Heart right ventricle (tissue), 16 donors: ENCODE data around the gene HELZ. TPM values are rescaled to one million over a fixed set of nuclear protein-coding genes. Genes with fewer than 3 reads are reported as not detected.

Experiments used
- ATAC-seq, 8 donors: fragments of 200-7000 bp; cut with Tn5 transposase; one replicate each; pipeline ENCODE4 v1.9.1; 2020; ENCODE audit warnings: mild to moderate bottlenecking in 8 of 8, moderate library complexity in 8 of 8, moderate number of reproducible peaks in 1 of 8
- DNase-seq, 2 donors: peaks; one replicate each; pipeline ENCODE4 v3.0.0-alpha.2; 2020
- H3K27ac ChIP-seq, 10 donors: fragments of 200-600 bp; sonication (generic) in 2 of 10; one replicate each; pipeline versions ENCODE4 v1.5.0 to v1.8.0; 2020 to 2022; ENCODE audit warnings: mild to moderate bottlenecking in 3 of 10
- H3K27me3 ChIP-seq, 7 donors: fragments of 200-600 bp; one replicate each; pipeline ENCODE4 v1.8.0; 2021 to 2022; ENCODE audit warnings: mild to moderate bottlenecking in 2 of 7
- H3K36me3 ChIP-seq, 9 donors: fragments of 200-600 bp; sonication (generic) in 1 of 9; one replicate each; pipeline versions ENCODE4 v1.5.0 to v1.8.0; 2020 to 2022; ENCODE audit warnings: mild to moderate bottlenecking in 2 of 9
- H3K4me1 ChIP-seq, 9 donors: fragments of 200-600 bp; sonication (generic) in 1 of 9; one replicate each; pipeline versions ENCODE4 v1.5.0 to v1.8.0; 2020 to 2022; ENCODE audit warnings: mild to moderate bottlenecking in 4 of 9
- H3K4me3 ChIP-seq, 10 donors: fragments of 200-600 bp; sonication (generic) in 2 of 10; one replicate each; pipeline versions ENCODE4 v1.5.0 to v1.8.0; 2020 to 2022; ENCODE audit warnings: mild to moderate bottlenecking in 7 of 10, moderate library complexity in 2 of 10
- H3K9me3 ChIP-seq, 11 donors: fragments of 200-600 bp in 10 of 11; sonication (generic) in 2 of 11; one replicate each; pipeline versions ENCODE4 v1.5.0 to v1.8.0; 2013 to 2022; ENCODE audit warnings: mild to moderate bottlenecking in 2 of 11, control low read depth in 1 of 11, moderate library complexity in 1 of 11
- WGBS, 2 donors: extraction: QIAGEN DNeasy Blood & Tissue Kit; methylation state at CpG; one replicate each; pipeline ENCODE4 v1.1.7; 2013; ENCODE audit warnings: inconsistent platforms in 1 of 2; 5-methylcytosine and 5-hydroxymethylcytosine counted together
- intact Hi-C, 10 donors: fragments of 100-400 bp; cut with DNase I; formaldehyde crosslinking; loops; one replicate each; pipeline versions ENCODE4 v1.11.1 to v1.14.2; 2022
- polyA plus RNA-seq, 2 donors: library from polyadenylated mRNA; stranded (reverse); fragments of 200-250 nt; gene quantifications; one replicate each; pipeline ENCODE4 v1.2.3, GENCODE V29; 2013
- total RNA-seq, 10 donors: library from RNA; stranded (reverse); fragmentation: NEBNext Ultra II Directional in 3 of 10; extraction: Animal tissue kit (Norgen Biotek cat#: 25700) in 3 of 10; gene quantifications; one replicate each; pipeline versions ENCODE4 v1.2.1 to v1.2.4, GENCODE V29; 2021 to 2023
- TF ChIP-seq, protein P1 (sequence below), 9 donors: fragments of 200-600 bp; sonication (generic) in 2 of 9; IDR thresholded peaks; one replicate each; pipeline versions ENCODE4 v1.5.0 to v1.8.0; 2021 to 2022; ENCODE audit warnings: antibody characterized with exemption in 9 of 9, mild to moderate bottlenecking in 5 of 9, moderate library complexity in 1 of 9
- donor health status: Arrhythmogenic right ventricular cardiomyopathy.
- donor health status: ischemic (EF 13 %, LVEDD 7.1; RV severe dilation, severe dysfunction).
- donor health status: healthy with polysubstance abuse.
- donor health status: DM: no; HTN: yes; CAD: no.
- donor health status: DM: no; HTN: no; CAD: no.
- donor health status: ischemic (EF 25% LVEDD 6.9; RV normal size, moderate dysfunction).
- donor health status: ischemic (EF 25% LVEDD 5.7; RV mildly dilated, moderate dysfunction).
- donor health status: healthy.
- donor health status: DM: yes; HTN: yes; CAD: no.
- donor health status: Ischemic cardiomyopathy.
- donor health status: ischemic (EF 35%, LVEDD 5.7; RV mildly dilated, moderate dysfunction).
- donor health status: nonischemic (EF 11% LVEDD 7.7; RV severe dilation, severe dysfunction).
- donor health status: DM: yes; HTN: yes; CAD: no.
- donor health status: PGD.
- donor health status: ischemic (EF 29% LVEDD 5.4; RV normal size, mild dysfunction).
- donor health status: nonischemic (EF 23%, LVEDD 6.1; RV moderate dilation, normal function).

The HELZ gene
- total and polyA plus RNA-seq, 12 donors: 2.4 to 50.3 (median 40.6) TPM

DNA sequence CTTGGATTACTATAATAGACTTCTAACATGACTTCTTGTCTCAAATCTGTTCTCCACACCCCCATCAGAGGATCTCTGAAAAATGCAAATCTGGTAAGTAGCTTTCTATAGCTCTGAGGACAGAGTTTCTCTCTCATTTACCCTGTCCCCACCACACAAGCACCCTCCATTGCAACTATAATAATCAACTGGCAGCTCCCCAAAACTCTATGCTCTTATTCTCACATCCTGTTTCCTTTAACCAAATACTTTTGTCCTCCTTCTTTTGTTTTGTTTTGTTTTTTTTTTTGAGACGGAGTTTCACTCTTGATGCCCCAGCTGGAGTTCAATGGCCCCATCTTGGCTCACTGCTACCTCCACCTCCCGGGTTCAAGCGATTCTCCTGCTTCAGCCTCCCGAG lies 73.4 kb downstream of the HELZ start:
- intact Hi-C loops: no loop called here
- Histone ChIP-seq H3K27ac (no peak overlapping the region), H3K36me3 (peaks cover 0 to 89% (median 9%) of the 10 kb centered on the region in 9 donors), H3K9me3 (no peaks in the 10 kb centered on the region), H3K4me1 (peaks cover 0 to 10% (median 0%) of the 10 kb centered on the region in 9 donors), H3K4me3 (no peak overlapping the region), H3K27me3 (no peaks in the 10 kb centered on the region)
- DNase-seq (no peak), ATAC-seq (no peak)
- 76 to 80% methylated on average over 4 of the region's 4 CpGs for WGBS, 2 donors
- TF ChIP-seq, protein P1, sequence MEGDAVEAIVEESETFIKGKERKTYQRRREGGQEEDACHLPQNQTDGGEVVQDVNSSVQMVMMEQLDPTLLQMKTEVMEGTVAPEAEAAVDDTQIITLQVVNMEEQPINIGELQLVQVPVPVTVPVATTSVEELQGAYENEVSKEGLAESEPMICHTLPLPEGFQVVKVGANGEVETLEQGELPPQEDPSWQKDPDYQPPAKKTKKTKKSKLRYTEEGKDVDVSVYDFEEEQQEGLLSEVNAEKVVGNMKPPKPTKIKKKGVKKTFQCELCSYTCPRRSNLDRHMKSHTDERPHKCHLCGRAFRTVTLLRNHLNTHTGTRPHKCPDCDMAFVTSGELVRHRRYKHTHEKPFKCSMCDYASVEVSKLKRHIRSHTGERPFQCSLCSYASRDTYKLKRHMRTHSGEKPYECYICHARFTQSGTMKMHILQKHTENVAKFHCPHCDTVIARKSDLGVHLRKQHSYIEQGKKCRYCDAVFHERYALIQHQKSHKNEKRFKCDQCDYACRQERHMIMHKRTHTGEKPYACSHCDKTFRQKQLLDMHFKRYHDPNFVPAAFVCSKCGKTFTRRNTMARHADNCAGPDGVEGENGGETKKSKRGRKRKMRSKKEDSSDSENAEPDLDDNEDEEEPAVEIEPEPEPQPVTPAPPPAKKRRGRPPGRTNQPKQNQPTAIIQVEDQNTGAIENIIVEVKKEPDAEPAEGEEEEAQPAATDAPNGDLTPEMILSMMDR (IDR thresholded peaks at IDR 0.05): no peak

DNA sequence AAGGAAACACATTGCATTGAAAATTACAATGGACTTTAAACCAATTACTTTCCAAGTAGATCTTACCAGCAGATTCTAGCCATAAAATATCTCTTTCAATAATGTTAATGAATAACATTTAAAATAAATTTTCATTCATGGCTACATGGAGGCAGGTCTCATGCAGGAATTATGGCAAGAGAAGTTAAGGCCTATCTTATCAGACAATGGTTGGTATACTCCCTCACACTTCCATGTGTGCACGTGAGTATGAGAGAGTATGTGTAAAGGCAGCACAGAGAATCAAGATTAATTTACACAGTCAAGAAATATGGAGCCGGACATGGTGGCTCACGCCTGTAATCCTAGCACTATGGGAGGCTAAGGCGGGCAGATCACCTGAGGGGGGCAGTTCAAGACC lies 76.5 kb downstream of the HELZ start:
- H3K9me3 ChIP-seq: no peaks in the 10 kb centered on the region
- intact Hi-C loops: loop anchor here in 1 of 10 donors (10.0 kb wide), 1 partner anchor 444 kb away; no protein-coding TSS in a partner anchor
- no peak overlapping the region for H3K27ac ChIP-seq
- peaks cover 0 to 23% (median 6%) of the 10 kb centered on the region in 9 donors for H3K4me1 ChIP-seq
- H3K4me3 ChIP-seq: no peak overlapping the region
- ATAC-seq (no peak), DNase-seq (no peak)
- WGBS, 2 donors: 92 to 95% methylated on average over 4 of the region's 4 CpGs
- TF ChIP-seq, protein P1 (IDR thresholded peaks at IDR 0.05): no peak
- H3K36me3 ChIP-seq: peaks cover 0 to 88% (median 23%) of the 10 kb centered on the region in 9 donors
- H3K27me3 ChIP-seq: no peaks in the 10 kb centered on the region

DNA sequence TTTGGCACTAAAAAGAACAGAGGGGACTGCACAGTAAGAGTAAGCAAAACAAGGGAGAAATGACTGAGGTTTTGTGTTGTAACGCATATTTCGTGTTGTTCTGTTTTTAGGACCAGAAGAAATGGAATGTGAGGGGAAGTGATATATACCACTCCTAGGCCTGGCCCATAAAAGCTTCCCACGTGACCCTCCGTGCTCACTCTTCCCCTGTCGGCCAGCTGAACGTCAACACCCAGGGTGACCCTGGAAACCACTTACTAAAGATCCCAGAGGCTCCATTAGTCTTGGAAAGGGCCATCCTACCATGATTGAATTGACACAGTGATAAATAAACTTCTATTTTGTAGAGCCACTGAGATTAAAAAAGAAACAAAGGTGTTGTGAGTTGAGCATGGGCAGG lies 79.8 kb downstream of the HELZ start:
- WGBS, 2 donors: 45 to 61% methylated on average over 6 of the region's 6 CpGs
- ATAC-seq: peak in 7 of 8 donors; percentile 67 to 87 (median 81)
- DNase-seq: peak; percentile 16 to 23
- intact Hi-C loops: loop anchor here in 1 of 10 donors (10.0 kb wide), 1 partner anchor 440 kb away; no protein-coding TSS in a partner anchor
- Histone ChIP-seq H3K4me1 (peaks cover 0 to 19% (median 6%) of the 10 kb centered on the region in 9 donors), H3K27ac (peak overlapping the region in 2 of 10 donors; percentile 47 to 66), H3K36me3 (peaks cover 0 to 99% (median 29%) of the 10 kb centered on the region in 9 donors), H3K27me3 (no peaks in the 10 kb centered on the region), H3K9me3 (no peaks in the 10 kb centered on the region), H3K4me3 (no peak overlapping the region)
- TF ChIP-seq, protein P1 (IDR thresholded peaks at IDR 0.05): no peak

DNA sequence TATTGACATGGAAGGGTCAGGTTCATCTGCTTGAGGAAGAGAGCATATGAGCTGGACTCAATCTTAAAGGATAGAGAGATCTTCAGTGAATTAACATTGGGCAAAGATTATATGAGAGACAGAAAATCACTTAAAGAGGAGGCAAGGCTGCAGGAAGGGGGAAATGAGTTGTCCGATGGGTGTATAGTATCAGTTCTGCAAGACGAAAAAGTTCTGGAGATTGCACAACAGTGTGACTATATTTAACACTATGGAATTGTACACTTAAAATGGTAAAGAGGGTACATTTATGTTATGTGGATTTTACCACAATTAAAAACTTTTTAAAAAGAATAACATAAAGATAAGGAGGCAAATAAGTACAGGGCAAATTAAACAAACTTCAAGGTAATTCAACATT lies 80.7 kb downstream of the HELZ start:
- Histone ChIP-seq H3K36me3 (peaks cover 0 to 99% (median 33%) of the 10 kb centered on the region in 9 donors), H3K9me3 (no peaks in the 10 kb centered on the region), H3K4me3 (no peak overlapping the region), H3K27ac (peak overlapping the region in 2 of 10 donors; percentile 47 to 66), H3K4me1 (peaks cover 0 to 19% (median 6%) of the 10 kb centered on the region in 9 donors), H3K27me3 (no peaks in the 10 kb centered on the region)
- no peak for ATAC-seq
- no peak for DNase-seq
- intact Hi-C loops: loop anchor here in 1 of 10 donors (10.0 kb wide), 1 partner anchor 440 kb away; no protein-coding TSS in a partner anchor
- WGBS, 2 donors: 67 to 77% methylated on average over 2 of the region's 2 CpGs
- TF ChIP-seq, protein P1 (IDR thresholded peaks at IDR 0.05): no peak
